Stimulated activated CD4-positive, alpha-beta T cell treated with anti-CD3 and anti-CD28 coated beads, Interleukin-1b, Interleukin-23, amount 100 ng/mL, for 48 hours (primary cell): ENCODE results near the gene UBQLN1.
A peak's percentile ranks its signal among the peaks of the same experiment; 100 is the strongest.

ENCODE experiments used
- DNase-seq: peaks from one replicate; pipeline ENCODE4 v3.0.0-alpha.2; 2020

UBQLN1 gene

GRCh38 chr9:83681490-83681889, 26.3 kb downstream of the UBQLN1 start:
- no peak for DNase-seq

DNA sequence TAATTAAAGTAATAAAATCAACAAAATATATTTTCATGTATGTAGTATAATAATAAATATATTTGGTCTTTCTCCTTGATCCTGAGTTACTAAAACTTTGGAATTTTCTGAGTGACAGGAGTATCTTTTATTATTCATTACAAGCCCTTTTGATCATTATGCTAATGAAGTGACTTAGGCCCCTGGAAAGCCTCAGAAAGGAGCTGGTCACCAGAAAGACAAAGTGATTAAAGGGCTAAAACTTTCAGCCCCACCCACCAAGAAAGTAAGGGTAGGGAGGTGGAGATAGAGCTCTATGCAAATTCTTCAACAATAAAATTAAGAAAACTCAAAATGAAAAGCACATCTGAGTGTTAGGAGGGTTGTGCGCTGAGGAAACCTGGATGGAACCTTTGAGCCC, 27.5 kb downstream of the UBQLN1 start:
- no peak for DNase-seq

- DNase-seq: no peak
These were observed 30.2 kb downstream of the UBQLN1 start for GRCh38 chr9:83677596-83677995.

DNA sequence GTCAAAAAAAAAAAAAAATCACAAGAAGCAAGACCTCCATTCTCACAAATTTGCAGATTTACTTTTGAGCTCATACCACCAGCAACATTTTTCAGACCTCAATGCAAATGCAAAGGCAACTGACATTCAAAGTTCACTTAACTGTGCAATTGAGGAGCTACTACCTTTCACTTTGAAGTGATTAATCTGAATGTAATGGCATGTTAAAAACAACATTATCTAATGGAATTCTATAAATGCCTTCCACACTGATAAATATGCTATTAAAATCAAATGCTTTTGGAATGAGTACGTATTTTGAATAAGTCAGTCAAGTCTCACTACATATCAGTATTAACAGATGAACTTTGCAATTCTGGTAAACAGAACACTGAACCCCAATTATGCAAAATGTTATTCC, 32.3 kb downstream of the UBQLN1 start:
- DNase-seq: no peak

DNA sequence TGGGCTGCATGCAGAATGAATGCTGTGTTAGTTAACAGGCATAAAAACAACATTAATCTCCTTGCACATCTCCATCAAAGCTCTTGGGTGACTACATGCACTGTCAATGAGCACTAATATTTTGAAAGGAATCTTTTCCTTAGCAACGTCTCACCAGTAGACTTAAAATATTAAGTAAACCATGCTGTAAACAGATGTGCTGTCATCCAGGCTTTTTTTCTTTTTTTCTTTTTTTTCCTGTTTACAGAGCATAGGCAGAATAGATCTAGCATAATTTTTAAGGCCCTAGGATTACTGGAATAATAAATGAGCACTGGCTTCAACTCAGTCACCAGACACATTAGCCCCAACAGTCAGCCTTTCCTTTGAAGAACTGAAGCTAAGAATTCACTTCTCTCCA, 36.3 kb downstream of the UBQLN1 start:
- DNase-seq: no peak

DNA sequence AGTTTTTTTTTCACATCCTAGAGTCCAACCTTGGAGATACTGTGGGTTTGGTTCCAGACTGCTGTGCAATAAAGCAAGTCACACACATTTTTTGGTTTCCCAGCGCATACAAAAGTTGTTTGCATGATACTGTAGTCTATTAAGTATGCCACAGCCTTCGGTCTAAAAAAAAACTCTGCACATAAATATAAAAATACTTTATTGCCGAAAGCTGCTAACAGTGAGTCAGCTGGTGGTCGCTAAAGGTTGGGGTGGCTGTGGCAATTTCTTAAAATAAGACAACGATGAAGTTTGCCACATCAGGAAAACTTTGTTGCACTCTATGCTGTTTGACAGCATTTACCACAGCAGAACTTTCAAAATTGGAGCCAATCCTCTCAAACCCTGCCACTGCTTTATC, 37.4 kb downstream of the UBQLN1 start:
- no peak for DNase-seq

- no peak for DNase-seq
These were observed 38.7 kb downstream of the UBQLN1 start for GRCh38 chr9:83669067-83669466.

DNA sequence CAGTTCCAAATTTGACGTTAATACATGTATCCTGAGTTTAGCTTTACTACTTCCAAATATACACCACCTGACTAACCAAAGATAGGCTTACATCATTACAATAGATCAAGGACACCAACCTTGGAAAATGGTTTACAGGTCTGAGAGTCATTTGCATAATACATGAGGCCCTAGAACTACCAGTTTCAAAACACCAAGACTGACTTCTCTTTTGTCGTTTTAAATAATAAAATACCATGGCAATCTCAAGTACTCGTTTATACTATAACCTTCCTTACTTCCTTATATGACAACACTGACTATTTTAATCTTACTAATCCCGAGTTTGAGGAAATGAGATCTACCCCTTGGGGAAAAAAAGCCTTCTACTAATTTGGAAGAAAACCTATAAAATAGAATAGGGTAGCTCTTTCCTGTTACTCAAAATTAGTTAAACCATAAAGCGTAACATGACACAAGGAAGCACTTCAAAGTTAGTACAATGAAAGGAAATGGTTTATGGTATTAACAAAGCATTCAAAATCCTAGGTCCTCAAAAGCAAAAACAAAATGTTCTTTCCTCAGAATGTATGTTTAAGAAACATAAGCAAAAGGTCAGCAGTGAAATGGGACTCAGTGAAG, 42.1 kb downstream of the UBQLN1 start:
- no peak for DNase-seq

DNA sequence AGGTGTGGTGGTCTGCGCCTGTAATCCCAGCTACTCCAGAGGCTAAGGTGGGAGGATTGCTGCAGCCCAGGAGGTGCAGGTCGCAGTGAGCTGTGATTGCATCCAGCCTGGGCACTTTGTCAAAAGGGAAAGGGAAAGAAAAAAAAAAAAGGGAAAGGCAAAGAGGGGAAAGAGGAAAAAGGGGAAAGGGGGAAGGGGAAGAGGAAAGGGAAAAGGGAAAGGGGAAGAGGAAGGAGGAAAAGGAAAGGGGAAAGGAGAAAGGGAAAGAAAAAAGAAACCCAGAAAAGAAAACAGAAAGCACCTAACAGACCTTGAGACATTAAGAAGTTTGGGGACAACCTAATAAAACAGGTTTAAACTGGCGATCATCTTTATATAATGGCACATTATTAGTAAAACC, 44.8 kb downstream of the UBQLN1 start:
- no peak for DNase-seq

GRCh38 chr9:83656952-83657351, 50.8 kb downstream of the UBQLN1 start:
- no peak for DNase-seq

GRCh38 chr9:83656032-83656680, 51.6 kb downstream of the UBQLN1 start:
- no peak for DNase-seq

- DNase-seq: no peak
These were observed 52.3 kb downstream of the UBQLN1 start for GRCh38 chr9:83655433-83655832.

- no peak for DNase-seq
These were observed 55.3 kb downstream of the UBQLN1 start for GRCh38 chr9:83652433-83652832.

GRCh38 chr9:83651558-83651957, 56.2 kb downstream of the UBQLN1 start:
- DNase-seq: no peak

DNA sequence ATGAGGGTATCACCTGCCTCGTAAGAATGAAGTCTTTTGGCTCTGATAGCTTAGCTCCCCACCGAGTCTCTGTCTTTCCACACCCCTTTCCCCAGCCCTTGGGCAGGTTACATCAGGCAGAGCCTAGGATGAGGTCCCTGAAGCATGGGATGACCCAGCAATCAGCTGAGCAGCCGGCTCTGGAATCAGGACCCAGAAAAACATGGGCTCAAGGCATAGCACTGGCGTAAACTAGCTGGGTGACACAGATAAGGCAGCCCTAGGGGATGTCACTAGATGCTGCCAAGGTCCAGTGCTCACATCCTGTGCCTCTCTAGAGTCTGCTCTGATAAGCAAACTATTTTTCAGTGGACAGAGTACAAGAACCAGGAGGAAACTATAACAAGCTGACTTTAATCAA, 58.2 kb downstream of the UBQLN1 start:
- no peak for DNase-seq

DNA sequence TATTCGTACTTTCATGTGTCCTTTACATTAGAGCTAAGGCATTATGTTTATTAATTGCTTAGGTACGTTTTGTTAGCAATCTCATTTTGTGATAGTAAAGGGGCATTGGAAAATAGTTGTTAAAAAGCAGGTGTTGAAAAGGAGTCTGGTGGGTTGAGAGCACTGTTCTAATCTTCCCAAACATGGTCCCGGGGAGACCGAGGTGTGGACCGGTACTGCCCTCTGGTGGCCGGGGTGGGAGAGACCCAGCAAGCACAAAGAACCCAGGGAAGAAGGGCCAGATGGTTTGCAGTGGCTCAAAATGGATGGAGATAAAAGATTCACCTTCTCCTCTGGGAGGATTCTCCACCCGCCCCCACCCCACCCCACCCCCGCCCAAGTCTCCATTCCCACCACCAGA, 58.7 kb downstream of the UBQLN1 start:
- peak; percentile 68 for DNase-seq

DNA sequence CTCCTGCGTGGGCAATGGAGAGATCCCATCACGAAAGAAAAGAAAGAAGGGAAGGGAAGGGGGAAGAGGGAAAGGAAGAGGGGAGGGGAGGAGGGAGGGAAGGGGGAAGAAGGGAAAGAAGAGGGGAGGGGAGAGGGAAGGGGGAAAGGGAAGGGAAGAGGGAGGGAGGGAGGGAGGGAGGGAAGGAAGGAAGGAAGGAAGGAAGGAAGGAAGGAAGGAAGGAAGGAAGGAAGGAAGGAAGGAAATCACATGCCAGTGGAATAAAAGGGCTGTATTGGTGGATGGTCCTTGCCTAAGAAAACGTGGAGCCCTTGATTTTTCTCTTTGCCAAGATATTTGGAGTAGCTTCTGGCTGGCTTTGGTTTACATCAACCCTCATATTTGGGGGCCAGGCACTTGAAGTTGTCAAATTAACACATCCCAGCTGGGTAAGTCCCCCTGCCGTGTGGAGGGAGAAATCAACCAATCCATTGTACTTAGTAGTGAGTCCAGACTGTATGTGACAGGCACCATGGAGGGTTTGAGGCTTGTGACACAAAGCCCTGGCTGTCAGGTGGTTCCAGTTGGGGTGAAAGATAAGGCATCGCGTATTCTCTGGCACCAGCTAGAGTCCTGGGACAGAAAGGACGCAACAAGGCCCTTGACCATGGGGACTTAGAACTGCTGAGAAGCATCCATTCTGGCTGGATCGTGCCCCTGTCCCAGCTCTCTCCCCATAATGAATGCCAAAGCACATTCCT, 61.1 kb downstream of the UBQLN1 start:
- no peak for DNase-seq

GRCh38 chr9:83642793-83643192, 65.0 kb downstream of the UBQLN1 start:
- no peak for DNase-seq

- no peak for DNase-seq
These were observed 68.5 kb downstream of the UBQLN1 start for GRCh38 chr9:83639266-83639665.

- DNase-seq: no peak
These were observed 70.4 kb downstream of the UBQLN1 start for GRCh38 chr9:83637389-83637788.

- DNase-seq: no peak
These were observed 70.9 kb downstream of the UBQLN1 start for GRCh38 chr9:83636813-83637212.

GRCh38 chr9:83633676-83634075, 74.1 kb downstream of the UBQLN1 start:
- no peak for DNase-seq

DNA sequence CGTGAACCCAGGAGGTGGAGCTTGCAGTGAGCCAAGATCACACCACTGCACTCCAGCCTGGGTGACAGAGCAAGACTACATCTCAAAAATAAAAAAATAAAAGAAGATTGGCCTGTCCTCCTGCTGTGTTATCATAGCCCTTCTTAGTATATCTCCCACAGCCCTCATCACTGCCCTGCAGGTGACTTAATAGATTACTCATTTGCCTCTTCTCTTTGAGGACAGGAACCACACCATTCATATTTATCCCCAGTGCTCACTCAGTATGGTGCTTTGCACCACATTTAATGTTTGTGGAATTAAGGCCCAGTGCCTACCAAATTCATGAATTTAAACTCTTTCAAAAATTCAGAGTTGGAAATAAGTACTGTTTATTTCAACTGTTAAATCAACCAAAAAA, 74.5 kb downstream of the UBQLN1 start:
- DNase-seq: no peak

- DNase-seq: no peak
These were observed 76.8 kb downstream of the UBQLN1 start for GRCh38 chr9:83630938-83631457.
